Measurements from ENCODE around the gene GBGT1. TPM values are rescaled to one million over a fixed set of nuclear protein-coding genes. Genes with fewer than 3 reads are reported as not detected.

The GBGT1 gene
- total RNA-seq, 4 donors from 2014 or later: 3.6 to 13.5 (median 5.3) TPM

GRCh38 chr9:133135146-133135745 is 28.5 kb downstream of the GBGT1 start:
- TF ChIP-seq POLR2A (IDR thresholded peaks at IDR 0.05): no peak
- no peak for TF ChIP-seq CTCF (IDR thresholded peaks at IDR 0.05)
- intact Hi-C loops (cut with DNase I; ENCODE audit: low total_unique reads): no loop called here
- no peak overlapping the region for H3K4me3 ChIP-seq (ENCODE audit: low read depth, poor library complexity, severe bottlenecking)
- DNase-seq (ENCODE audit: low spot score in 2 of 2): peak in 1 of 2 donors; percentile 95
- WGBS, 2 donors: 11% methylated on average over 7 to 8 of the region's 8 CpGs

- intact Hi-C loops (cut with DNase I; ENCODE audit: low total_unique reads): no loop called here
- no peak overlapping the region for H3K4me3 ChIP-seq (ENCODE audit: low read depth, poor library complexity, severe bottlenecking)
- no peak for TF ChIP-seq CTCF (IDR thresholded peaks at IDR 0.05)
- no peak for TF ChIP-seq POLR2A (IDR thresholded peaks at IDR 0.05)
- WGBS, 2 donors: 46 to 48% methylated on average over 10 to 11 of the region's 11 CpGs
- no peak for DNase-seq (ENCODE audit: low spot score in 2 of 2)
Measured at GRCh38 chr9:133134388-133135145, 29.1 kb downstream of the GBGT1 start.

- no peak overlapping the region for H3K4me3 ChIP-seq (ENCODE audit: low read depth, poor library complexity, severe bottlenecking)
- 20 to 23% methylated on average over 21 of the region's 21 CpGs for WGBS, 2 donors
Measured at GRCh38 chr9:133133681-133134387, 29.9 kb downstream of the GBGT1 start.

GRCh38 chr9:133132174-133132573 is 31.5 kb downstream of the GBGT1 start:
- TF ChIP-seq CTCF (IDR thresholded peaks at IDR 0.05) (no peak), POLR2A (IDR thresholded peaks at IDR 0.05) (no peak)
- intact Hi-C loops (cut with DNase I; ENCODE audit: low total_unique reads): no loop called here
- peak in 1 of 2 donors; percentile 85 for DNase-seq (ENCODE audit: low spot score in 2 of 2)
- H3K4me3 ChIP-seq (ENCODE audit: low read depth, poor library complexity, severe bottlenecking): no peak overlapping the region
- WGBS, 2 donors: 84 to 89% methylated on average over 11 to 16 of the region's 16 CpGs

More at GRCh38 chr9:133133681-133134387, 29.9 kb downstream of the GBGT1 start:
- no peak for TF ChIP-seq CTCF (IDR thresholded peaks at IDR 0.05)
- no peak for TF ChIP-seq POLR2A (IDR thresholded peaks at IDR 0.05)
- DNase-seq (ENCODE audit: low spot score in 2 of 2): peak; percentile 94 to 98
- intact Hi-C loops (cut with DNase I; ENCODE audit: low total_unique reads): no loop called here

- no peak overlapping the region for H3K4me3 ChIP-seq (ENCODE audit: low read depth, poor library complexity, severe bottlenecking)
- intact Hi-C loops (cut with DNase I; ENCODE audit: low total_unique reads): no loop called here
- DNase-seq (ENCODE audit: low spot score in 2 of 2): no peak
- TF ChIP-seq POLR2A (IDR thresholded peaks at IDR 0.05) (no peak), CTCF (IDR thresholded peaks at IDR 0.05) (no peak)
- WGBS, 2 donors: 85% methylated on average over 5 of the region's 5 CpGs
Measured at GRCh38 chr9:133131506-133131905, 32.2 kb downstream of the GBGT1 start.
